Stimulated activated CD4-positive, alpha-beta T cell treated with anti-CD3 and anti-CD28 coated beads, Interleukin-1b, Interleukin-23, amount 100 ng/mL, for 4 hours (primary cell): ENCODE results near the gene RAC3.

Experiments
- DNase-seq, 2 donors: peaks; one replicate each; pipeline ENCODE4 v3.0.0-alpha.2; 2020; ENCODE audit warnings: low read depth in 2 of 2

RAC3 gene

DNA sequence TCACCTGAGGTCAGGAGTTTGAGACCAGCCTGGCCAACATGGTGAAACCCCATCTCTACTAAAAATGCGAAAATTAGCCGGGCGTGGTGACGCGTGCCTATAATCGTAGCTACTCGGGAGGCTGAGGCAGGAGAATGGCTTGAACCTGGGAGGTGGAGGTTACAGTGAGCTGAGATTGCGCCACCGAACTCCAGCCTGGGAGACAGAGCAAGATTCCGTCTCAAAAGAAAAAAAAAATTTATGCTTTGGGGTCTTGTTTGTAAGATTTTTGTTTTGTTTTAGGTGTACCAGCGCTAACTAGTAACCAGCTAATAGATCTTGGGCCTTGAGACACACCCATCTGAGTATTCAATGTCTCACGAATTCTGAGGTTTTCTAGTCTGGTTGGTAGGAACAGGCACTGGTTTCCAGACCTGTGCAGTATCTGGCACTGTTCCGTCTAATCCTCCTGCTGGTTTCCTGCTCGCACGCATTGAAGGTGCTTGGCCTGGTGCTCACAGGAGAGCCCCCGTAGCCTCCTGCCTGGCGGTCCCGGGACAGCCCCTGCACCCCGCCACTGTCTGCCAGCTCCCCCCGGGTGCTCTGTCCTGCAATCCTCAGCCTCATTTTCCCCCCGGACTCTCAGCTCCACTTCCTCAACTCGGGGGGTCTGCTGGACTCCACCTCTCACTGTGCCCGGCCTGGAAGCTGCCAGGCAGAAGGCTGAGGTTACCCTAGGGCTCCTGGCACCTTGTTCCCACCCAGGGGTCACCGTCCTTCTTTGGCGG lies 44.7 kb downstream of the RAC3 start:
- DNase-seq, result no peak

DNA sequence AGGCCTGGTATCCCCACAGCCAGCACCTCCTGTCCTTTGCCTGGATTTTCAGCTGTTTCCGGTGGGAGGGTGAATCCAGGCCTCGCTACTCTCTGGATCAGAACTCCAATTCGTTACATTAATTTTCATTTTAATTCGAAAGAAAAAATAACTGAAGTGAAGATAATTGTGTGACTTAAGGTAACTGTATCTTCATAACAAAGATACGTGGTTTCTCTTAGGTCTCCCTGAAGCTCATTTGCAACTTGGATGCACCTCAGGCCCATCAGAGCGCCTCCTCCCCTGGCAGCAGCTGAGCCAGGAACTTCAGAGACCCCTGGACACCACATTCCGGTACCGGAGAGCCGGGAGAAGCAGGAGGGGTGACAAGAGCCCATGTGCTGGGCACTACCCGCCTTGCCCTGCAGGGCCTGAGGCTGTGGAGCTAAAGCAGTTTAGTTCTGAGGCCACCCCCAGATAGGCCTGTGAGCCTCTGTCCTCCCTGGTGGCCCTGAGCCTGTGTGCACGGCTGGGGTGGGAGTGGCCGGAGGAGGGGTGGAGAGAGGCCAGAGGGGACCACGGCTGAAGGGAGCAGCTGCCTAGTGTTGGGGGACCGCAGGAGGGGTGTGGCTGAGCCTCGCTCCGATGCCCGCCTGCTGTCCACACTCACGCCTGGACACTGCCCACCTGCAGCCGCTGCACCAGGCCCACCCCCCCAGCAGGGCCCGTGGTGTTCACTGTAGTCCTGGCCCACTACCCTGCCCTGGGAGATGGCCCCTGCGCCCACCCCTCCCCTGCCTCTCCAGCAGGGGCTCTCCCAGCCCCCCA lies 45.5 kb downstream of the RAC3 start:
- no peak for DNase-seq

DNA sequence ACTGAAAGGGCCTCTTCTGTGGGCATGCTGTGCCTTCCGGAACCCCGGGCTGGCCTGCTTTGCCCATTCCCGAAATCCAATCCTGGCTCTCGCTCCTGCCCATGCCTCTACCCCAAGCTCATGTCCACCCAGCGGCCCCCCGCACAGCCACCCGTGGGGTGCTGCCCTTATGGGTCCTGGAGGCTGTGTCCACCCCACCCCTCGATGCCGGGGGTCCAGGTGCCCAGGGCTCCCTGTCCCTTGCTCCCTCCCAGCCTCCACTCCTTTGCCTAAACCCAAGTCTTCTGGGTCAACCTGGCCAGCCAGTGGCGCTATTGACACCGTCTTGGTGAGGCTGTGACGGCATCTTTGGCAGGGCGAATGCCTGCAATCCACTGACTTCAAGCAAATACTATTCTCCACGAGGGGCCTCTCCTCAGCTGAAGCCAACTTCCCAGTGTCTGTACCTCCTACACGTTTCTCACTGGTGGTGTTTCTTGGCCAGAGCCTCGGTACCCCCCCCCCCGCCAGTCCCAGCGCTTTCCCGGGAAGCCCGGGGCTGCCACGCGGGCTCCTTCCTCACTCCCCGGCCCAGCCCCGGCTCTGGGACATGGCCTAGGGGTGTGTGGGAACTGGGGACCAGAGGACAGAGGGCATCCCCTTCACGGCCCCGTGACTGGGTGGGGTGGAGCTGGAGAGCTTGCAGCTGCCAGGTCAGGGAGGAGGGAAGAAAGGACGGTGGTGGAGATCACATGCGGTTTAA lies 46.3 kb downstream of the RAC3 start:
- DNase-seq, result no peak

DNA sequence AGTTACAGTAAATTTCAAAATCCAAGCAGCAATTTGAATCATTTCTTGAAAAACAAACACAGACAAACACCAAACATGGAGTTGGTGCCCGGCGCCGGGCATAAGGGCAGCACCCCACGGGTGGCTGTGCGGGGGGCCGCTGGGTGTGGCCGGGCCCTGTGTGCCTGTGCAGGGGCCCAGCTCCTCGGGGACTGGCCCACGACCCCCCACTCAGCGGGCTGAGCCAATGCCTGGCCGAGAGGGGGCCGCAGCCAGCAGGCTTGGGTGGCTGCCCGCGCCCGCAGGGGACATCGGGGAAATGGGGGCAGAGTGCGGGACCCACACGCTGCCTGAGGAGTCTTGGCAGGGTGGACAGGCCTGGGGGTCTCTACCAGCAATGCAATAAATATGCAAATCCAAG lies 47.0 kb downstream of the RAC3 start:
- DNase-seq, result no peak

DNA sequence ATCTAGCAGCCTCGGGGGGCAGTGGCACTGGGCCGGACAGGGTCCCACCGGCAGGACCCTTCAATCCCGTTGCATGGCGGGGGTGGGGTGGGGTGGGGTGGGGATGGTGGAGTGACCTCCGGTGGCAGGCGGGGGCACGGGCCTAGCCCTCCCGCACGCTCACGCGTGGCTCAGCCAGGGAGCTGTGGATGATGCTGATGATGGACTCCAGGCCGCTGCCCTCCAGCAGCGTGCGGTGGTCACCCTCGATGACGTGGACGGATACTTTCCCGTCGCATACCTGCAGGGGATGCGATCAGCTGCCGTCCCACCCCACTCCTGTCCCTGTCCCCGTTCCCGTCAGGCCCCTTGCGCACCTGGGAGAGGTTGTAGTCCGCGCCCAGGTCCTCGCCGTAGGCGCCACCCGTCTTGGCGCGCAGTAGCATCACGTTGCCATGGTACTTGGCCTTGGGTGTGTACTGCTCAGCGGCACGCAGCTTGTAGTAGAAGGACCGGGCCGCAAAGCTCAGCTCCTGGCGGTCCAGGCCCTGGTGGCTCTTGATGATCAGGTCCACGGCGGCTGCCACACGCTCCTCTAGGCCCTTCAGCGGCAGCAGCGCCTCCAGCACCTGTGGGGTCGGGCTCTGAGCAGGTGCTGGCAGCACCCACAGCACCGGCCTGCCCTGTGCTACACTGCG lies 47.7 kb downstream of the RAC3 start:
- no peak for DNase-seq

DNA sequence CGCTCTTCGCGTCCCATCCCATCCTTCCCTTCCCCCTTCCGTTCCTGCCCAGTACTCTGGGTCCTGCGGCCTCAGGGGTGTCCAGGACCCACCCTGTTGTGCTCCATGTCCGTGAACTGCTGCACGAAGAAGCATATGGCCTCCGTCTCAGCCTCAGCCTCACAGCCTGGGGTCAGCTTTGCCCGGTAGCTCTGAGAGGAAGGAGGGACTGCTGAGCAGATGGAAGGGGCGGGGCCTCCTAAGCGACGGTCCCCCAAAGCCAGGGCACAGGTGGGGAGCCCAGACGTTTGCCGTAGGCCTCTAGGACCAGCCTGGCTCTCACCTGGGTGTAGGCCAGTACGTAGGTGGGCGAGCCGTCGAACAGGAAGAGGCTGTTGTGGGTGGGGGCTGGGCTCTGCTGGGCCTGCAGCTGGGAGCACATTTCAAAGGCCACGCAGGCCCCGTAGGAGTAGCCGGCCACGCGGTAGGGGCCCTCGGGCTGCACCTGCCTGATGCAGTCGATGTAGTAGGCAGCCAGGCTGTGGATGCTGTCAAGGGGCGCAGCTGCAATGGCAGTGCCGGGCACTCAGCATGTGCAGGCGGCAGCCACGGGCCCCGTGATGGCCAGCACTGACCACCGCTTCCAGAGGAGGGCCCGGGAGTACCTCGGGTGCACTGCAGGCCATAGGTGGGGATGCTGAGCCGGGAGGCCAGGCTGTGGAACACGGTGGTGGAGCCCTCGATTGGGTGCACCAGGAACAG lies 48.7 kb downstream of the RAC3 start:
- DNase-seq, result no peak

DNA sequence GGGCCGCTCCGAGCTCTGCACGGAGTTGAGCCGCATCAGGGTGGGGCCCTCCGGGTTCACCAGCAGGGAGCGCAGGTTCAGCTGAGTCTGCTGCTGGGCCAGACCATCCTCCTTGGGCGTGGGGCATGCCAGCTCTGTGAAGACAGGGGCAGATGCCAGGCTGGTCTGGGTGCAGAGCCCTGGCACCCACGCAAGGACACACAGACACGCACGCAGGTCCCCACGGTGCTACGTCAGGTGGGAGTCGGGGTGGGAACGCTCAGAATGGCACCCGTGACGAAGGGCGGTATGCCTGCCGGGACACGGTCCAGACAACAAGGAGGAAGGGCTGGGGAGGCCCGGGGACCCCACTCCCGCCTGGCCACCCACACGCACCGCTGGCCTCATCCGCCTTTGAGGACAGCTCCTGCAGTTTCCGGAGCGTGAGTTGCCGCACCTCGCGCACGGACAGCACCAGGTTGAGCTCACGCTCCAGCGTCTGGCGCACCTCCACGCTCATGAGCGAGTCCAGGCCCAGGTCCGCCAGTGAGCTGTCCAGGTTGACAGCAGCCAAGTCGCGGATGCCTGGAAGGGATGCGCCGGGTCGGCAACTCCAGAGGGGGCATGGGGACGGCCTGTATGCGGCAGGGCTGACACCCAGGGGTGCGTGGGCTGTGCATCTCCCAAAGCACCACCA lies 49.4 kb downstream of the RAC3 start:
- DNase-seq, result no peak

DNA sequence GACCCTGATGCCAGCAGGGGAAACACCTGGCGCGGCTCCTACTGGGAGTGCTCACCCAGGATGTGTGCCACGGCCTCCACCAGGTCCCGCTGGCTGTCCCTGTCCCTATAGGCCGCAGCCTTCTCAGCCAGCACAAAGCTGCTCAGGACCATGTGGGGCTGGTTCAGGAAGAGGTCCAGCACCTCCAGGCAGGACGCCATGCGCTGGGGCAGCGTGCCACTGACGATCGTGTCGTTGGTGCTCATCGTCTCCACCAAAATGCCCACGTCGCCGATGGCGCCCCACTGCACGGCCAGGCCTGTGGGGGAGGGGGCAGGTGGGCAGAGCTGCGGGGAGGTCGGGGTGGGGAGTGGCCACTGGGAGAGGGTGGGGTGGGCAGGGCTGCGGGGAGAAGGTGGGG lies 50.1 kb downstream of the RAC3 start:
- no peak for DNase-seq

DNA sequence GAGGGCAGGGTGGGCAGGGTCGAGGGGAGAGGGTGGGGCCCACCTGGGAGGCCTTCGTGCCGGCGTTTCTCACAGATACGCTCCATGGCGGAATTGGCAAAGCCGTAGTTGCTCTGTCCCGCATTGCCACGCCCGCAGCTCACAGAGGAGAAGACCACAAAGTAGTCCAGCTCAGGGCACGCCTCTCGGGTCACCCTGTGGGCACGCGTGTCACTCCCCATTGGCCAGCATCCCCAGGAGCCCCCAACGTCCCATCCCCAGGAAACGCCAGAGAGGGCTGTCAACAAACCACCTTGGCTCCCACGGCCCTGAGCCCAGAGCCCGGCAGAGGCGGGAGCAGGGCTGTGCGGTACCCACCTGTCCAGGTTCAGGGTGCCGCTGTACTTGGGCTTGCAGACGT lies 50.5 kb downstream of the RAC3 start:
- no peak for DNase-seq

DNA sequence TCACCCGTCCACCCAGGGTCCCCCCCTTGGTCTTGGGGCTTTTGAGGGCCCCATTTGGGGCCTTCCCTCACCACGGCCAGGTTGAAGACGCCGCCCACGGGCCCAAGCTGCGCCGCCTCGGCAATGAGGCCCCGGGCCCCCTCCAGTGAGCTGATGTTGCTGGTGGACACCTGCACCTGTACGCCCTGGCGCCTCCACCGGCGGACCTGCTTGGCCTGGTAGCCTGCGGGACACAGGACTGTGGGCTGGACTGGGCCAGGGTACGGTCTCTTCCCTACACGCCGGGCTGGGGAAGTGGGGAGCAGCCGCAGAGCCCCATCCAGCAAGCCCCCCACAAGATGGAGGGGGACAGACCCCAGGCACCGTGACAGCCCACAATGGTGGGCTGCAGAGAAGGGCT lies 51.0 kb downstream of the RAC3 start:
- DNase-seq, result no peak

DNA sequence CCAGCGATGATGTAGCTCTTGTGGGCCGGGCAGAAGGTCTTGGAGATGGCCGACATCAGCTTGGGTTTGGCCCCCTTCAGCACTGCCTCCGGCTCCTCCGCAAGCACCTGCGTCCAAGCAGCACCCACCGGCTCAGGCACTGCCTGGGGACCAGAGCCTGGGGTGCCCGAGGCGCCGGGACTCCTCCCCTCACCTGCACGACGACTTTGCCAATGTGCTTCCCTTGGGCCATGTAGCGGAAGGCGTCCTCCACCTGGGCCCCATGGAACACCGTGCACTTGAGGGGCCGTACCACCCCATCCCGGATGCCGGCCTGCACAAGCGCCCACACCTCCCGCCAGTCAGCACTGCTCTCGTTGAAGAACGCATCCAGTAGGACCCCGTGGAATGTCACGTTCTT lies 51.5 kb downstream of the RAC3 start:
- no peak for DNase-seq
